Smooth muscle cell of trachea (primary cell): ENCODE data around the gene TBK1. TPM values are rescaled to one million over a fixed set of nuclear protein-coding genes. Genes with fewer than 3 reads are reported as not detected.

Experiments
- total RNA-seq: library from RNA; depleted of rRNA; stranded (reverse); fragments of >200 nt; gene quantifications from 2 replicates; pipeline ENCODE4 v1.2.1, GENCODE V29; 2014

TBK1 gene
- 29.1 and 36.5 TPM in 2 replicates for total RNA-seq

DNA sequence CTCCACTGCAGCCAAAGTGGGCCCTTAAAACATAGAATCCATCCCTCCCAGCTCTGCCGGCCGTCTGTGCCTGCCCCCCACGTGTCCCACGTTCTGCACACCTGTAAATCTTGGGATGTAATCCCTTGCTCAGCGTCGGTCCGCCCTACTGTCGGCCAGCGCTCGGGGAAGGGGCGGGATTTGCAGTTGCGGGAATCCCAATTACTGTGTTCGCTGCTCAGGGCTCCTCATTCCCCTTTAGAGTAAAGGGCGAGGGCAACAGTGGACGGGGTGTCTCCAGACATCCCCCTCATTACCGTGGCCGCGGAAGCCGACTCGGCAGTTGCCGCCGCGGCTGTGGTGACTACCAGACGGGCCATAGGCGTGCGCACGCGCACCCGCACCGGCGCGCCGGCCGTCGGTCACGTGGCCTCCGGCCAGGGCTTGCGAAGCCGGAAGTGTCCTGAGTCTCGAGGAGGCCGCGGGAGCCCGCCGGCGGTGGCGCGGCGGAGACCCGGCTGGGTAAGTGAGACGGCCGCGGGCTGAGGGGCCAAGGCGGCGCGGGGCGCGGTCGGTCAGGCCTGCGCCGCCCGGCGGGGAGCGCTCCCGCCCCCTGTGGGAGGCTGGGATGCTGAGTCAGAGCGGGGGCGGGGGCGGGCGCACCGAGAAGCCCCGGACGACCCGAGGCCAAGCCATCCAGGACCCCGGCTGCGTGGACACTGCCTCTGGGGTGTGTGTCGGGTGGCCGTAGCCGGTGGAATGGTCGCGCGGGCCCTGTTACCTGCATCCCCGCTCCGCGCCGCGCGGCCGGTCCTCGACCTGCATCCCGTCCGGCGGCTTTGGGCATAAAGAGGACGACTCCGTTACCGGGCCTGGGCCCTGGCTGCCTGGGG, at the start of gene TBK1:
Gene TBK1, plus strand, starts transcription at position 434 of the 872 bp plus-strand sequence. CDS start 3,751 bp downstream, outside the sequence.

DNA sequence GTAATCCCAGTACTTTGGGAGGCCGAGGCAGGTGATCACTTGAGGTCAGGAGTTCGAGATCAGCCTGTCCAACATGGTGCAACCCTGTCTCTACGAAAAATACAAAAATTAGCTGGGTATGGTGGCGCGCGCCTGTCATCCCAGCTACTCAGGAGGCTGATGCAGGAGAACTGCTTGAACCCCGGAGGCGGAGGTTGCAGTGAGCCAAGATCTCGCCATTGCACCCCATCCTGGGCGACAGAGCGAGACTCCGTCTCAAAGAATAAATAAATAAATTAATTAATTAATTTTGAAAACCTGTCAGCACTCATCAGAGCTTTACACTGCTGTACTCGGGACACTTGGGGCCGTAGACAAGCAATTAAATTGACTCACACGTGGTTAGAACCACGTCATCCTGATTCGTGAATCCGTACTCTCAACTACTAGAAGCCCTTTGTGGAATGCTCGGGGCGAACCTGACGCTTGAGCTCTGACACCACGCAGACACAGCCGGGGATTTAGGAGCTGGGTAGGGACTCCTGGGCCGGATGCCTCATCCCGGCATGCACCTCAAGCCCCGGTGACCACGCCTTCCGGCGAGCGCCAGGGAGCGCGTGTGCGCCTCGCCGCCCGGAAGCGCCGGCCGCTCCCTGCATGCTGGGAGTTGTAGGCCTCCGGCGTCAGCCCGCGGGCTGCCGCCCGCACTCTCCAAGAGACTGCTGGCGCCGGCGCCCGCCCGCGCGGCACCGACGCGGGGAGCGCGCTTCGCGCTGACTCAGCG, 48.0 kb upstream of the TBK1 start, which contains the start of gene XPOT:
Gene XPOT, plus strand, starts transcription at position 686 of the 763 bp plus-strand sequence. CDS start 5,644 bp downstream, outside the sequence.

Other genes starting within 250 kb of the TBK1 start
- 7.1 and 9.9 TPM in 2 replicates for gene KICS2, start 229.8 kb upstream of the TBK1 start, total RNA-seq
- 1.9 and 2.0 TPM in 2 replicates for gene C12orf56, start 61.4 kb upstream of the TBK1 start, total RNA-seq
- gene XPOT, start 47.7 kb upstream of the TBK1 start, total RNA-seq = 99.2 and 121 TPM in 2 replicates
- gene RASSF3, start 158.4 kb downstream of the TBK1 start, total RNA-seq = 17.6 and 25.1 TPM in 2 replicates